GM21423 (cell line): ENCODE results near the gene RPTOR.

Experiments used
- ATAC-seq: cut with Tn5 transposase; IDR thresholded peaks from one replicate; pipeline ENCODE4 v1.9.1; 2021; ENCODE audit warnings: mild to moderate bottlenecking, moderate library complexity; ENCODE audit not compliant: unreplicated experiment

The RPTOR gene

DNA sequence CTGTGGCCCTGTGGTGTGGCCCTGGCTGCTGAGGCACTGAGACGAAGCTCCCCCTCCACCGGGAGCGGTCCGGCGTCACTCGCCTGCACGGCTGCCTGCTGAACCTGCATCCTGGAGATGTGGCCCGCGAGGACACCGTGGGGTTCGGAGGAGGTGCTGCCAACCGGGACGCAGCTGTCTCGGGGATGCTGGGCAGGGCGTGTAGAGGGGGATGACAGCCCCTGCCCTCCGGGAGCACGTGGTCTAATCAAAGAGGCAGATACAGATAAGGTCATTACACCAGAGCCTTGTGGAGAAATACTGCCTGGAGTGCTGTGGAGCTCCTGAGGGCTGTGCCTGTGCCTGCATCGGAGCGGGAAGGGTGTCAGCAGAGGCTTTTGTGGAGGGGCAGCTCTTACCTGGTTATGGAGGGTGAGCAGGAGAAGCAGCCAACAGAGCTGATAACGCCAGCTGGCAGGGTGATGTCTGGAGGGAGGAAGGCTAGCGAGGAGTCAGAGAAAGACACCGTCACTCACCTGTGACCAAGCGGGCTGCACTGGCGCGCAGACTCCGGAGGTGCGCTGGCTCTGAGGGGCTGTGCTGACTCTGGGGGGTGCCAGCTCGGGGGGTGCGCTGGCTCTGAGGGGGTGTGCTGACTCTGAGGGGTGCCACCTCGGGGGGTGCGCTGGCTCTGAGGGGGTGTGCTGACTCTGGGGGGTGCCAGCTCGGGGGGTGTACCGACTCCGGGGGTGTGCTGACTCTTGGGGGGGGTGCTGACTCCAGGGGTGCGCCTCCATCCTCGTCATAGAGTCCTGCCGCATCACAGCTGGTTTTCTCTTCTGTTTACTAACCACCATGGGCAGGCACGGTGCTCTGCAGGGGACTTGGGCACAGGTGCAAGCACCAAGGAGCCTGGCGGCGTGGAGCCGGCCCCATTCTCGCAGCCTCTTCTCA lies 342.3 kb downstream of the RPTOR start:
- no peak for ATAC-seq

DNA sequence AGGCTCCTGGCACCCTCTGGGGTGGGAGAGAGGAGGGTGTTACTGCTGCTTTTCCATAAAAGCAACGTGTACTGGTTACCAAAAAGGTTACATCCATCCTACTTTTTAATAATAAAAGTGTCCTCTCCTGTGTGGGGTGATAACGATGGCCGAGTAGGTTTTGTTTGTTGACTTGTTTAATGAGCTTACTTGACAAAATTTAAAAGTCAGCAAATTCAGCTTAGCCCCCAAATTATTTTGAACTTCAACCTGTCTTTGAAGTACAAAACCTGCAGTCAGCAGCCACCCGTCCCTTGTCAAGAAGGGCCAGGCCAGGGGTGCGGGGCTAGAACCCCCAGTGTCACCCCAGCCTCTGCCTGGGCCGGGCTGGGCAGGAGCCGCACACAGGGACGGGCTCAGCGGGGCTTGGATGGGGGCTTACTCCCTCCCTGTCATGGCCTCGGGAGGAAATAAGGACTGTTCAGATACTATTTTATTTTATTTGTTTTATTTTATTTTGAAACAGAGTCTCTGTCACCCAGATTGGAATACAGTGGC lies 343.1 kb downstream of the RPTOR start:
- ATAC-seq: no peak

DNA sequence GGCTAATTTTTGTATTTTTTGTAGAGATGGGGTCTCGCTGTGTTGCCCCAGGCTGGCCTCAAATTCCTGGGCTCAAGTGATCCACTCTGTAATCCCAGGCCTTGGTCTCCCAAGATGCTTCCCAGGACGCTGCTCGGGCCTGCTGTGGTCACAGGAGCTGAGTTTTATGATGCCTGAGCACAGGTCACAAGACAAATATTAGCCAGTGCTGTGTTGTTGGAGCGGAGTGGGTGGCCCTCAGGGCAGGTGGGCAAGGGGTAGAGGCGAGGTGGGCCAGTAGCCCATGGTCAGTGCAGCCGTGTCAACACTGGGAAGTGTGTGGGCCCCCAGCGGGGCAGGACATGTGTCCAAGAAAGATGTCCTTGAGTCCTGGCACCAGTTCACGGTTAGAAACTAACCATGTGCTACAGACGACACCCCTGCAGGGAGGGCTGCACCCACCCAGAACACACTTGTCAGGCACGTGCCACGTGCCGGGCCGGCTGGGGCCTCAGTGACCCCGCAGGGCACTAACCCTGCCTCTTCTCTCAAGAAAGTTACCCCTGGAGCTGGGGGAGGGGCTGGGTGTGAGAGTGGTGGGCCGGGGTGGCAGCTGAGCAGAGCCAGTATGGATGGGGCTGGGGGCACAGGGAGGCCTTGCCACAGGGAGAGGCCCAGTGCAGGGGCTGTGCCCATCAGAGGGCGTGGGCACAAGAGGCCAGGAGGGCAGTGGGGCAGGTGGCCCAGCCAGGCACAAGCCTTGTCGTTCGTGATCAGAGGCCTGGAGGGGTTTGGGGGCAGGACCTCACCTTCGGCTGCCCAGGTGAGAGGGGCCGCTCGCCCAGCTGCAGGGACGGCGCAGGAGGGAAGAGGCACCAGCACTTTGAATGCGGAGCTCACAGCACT lies 343.9 kb downstream of the RPTOR start:
- ATAC-seq: no peak

DNA sequence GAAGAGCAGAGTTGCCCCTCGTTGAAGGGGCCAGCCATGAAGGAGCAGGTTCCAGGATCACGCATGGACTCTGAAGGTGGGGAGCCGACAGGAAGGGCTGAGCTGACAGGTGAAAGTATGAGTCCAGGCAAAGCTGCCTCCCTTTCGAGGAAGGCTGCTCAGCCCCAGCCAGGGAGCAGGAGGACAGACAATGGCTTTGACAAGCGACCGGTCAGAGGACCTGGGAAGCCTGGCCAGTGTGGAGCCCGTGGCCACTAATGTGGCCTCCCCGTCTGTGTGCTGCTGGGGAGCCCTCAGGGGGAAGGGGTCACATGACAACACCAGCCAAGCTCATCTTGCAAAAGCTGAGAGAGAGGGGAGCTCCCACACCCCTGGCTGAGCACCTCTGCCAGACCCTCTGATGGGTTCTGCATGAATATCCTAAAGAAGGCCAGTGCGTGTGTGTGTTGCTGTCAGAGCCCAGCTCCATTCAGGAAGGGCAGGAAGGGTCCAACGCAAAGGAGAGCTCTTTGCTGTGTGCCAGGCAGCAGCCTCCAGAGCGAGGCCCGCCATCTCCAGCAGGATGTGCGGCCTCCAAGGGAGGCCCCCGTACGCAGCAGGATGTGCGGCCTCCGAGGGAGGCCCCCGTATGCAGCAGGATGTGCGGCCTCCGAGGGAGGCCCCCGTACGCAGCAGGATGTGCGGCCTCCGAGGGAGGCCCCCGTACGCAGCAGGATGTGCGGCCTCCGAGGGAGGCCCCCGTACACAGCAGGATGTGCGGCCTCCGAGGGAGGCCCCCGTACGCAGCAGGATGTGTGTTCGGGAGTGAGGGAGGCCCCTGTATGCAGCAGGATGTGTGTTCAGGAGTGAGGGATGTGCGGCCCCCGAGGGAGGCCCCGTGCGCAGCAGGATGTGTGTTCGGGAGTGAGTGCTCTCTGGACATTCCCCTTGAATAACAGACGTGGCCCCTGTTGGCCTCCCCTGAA lies 344.9 kb downstream of the RPTOR start:
- no peak for ATAC-seq

DNA sequence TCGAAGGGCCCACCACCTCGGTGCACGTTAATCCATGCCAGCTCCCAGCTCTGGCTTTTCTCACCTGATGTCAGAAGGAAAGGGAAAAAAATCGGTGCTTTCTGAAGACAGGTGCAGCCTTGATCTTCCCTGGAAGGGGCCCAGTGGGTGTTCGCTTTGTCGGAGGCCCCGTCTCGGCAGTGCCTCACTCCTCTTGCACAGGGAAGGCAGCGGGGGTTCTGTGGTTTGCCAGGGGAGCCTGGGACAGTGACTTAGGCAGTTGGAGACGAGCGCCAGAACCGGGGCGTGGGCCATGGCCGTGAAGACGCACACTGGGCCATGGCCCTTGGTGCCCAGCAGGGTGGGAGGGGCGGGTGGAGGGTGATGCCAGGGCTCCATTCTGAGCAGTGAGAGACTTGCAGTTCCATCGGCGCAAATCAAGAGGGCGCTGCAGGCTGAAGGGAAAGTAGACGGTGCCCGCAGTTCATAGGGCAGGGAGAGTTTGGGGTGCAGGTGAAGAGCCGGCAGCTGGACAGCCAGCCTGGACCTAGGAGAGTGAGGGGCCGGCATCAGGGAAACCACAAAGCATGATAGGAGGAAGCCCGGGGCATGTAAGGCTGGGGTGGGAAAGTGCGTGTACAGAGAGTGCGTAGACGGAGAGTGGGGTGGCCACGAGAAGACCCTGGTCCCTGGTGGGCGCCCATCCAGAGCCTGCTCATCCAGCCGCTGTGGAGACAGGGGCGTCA lies 345.7 kb downstream of the RPTOR start:
- no peak for ATAC-seq

DNA sequence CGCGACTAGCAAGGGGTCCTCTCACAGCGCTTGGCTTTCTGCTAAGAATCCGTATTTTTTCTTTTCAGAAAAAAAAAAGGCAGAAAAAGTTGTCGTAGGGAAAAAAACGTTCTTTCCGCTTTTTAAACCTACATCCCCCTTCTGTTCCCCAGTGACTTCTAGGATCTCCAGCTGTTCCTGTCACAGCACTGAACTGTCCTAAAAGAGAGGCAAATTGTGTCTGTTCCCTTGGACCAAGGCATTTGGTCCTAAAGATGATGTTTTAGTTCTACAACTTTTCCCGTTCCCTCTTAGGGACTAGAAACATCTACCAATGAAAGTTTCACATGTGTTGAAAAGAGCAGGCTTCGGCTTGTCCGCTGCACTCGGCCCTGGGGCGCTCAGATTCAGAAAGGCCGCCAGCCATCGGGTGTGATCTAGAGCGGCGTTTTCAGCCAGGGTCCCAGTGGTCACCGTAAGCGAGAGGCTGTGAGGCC lies 346.3 kb downstream of the RPTOR start:
- no peak for ATAC-seq

DNA sequence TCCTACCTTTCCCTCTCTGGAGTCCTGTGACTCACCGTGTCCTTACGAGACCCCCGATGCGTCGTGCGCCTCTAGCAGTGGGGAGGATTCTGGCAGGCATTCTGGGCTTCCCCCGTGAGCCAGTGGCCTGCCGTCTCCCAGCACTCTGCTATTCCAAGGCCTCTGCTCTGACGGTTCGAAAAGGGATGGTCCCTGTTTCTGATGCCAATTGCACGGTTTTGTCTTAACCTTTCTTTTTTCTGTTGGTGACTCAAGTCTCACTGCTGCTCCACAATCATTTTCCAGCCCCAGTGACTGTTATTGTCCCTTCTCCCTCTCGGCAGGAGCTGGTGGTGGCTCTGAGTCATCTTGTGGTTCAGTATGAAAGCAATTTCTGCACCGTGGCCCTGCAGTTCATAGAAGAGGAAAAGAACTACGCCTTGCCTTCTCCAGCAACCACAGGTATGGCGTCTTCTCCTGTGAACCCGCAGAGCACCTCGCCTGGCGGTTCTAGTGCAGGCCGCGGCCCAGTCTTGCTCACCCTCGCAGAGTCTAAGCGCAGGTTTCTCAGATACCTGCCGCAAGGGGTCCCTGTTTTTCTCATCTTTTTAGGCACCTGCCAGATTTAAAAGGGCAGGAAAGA lies 346.9 kb downstream of the RPTOR start:
- ATAC-seq: no peak

DNA sequence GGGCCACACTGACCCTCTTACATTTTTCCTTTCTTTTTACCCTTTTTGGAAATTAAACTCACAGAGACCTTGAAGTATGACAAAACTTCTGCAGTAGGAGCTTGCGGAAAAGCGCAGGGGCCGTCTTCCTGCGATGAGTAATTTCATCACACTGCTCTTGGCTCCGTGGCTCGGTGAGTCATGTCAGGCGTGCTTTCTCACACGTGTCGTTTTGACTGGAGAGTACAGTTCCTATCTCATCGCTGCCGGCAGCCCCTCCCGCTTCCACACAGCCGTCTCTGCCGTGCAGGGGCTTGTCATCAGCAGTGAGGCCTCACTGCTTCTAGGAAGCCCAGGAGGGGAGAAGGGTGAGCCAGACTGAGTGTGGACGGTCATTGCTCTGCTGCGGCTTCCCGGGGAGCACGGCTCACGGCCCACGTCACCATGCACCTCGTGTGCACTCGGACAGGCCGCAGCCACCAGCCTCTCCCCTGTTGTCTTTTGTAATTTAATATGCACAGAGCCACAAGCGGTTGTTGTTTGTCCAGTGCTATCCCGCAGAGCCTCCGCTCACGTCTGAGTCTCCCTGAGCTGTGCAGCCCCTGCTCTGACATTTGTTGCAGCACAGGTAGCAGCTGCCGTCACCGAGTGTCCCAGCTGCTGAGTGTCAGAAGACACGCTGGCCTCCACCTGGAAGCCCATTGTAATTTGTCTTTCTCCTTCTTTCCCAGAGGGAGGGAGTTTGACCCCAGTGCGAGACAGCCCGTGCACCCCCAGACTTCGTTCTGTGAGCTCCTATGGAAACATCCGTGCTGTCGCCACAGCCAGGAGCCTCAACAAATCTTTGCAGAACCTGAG lies 347.6 kb downstream of the RPTOR start:
- ATAC-seq: no peak

DNA sequence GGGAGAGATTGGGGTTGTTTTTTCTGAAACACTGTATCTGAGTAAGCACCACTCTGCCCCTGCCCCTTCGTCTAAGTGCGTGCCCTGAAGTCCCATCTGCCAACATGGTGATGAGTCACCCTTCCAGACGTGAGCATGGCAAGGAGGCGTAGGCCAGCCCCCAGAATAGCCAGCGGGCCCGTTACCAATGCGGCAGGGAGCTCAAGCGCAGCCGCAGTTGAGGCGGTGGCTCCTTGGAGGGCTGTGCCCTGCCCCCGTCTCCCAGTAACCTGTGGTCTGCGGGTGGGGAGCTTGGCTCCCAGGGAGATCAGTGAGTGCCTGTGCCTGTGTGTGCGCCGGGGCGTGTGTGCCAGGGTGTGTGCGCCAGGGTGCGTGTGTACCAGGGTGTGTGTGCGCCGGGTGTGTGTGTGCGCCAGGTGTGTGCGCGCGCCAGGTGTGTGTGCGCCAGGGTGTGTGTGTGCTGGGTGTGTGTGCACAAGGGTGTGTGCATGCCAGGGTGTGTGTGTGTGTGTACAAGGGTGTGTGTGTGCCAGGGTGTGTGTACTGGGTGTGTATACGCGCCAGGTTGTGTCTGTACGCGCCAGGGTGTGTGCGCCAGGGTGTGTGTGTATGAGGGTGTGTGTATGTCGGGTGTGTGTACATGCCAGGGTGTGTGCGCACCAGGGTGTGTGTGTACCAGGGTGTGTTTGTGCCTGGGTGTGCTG lies 348.4 kb downstream of the RPTOR start:
- no peak for ATAC-seq

DNA sequence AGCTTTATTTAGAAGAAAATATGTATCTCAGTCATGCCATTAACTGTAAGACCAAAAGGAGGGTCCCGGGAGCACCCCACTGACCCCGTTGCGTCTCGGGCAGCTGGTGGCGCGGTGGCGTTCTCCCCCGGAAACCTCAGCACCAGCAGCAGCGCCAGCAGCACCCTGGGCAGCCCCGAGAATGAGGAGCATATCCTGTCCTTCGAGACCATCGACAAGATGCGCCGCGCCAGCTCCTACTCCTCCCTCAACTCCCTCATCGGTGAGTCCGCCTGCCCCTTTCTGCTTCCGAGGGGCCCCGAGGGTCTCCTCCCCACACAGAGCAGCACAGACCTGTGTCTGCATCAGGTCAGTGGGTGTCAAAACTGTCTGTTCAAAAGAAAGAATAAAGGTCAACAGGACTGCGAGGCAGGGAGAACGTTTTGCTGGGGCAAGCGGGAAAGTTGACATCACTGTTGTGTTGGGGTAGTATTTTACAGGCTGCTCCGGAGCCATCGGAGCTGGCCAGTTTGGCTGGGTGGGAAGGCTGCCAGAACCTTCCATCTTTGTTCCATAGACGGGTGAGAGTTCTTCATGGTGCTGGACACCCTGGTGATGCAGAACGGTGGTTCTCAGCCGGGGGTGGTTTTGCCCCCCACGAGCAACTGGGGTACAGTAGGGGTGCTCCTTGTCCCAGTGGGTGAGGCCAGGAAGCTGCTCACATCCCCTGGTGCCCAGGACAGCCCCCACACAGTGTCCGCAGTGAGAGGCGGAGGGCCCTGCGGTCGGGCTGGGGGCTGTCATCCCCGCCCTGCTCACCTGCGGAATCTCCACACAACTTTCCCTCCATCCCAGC lies 349.2 kb downstream of the RPTOR start:
- no peak for ATAC-seq

DNA sequence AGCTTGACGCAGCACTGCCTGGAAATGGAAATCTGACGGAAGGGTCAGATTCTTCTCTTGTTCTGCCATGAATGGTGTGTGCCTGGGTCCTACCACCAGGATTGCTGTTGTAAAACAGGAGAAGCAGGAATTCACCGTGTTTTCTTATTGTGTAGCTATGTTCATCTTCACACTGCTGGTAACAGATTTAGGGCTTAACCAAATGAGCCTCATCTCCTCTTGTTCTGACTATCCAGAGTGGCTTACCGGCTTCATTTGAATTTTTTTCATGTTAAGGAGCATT lies 349.7 kb downstream of the RPTOR start:
- no peak for ATAC-seq

DNA sequence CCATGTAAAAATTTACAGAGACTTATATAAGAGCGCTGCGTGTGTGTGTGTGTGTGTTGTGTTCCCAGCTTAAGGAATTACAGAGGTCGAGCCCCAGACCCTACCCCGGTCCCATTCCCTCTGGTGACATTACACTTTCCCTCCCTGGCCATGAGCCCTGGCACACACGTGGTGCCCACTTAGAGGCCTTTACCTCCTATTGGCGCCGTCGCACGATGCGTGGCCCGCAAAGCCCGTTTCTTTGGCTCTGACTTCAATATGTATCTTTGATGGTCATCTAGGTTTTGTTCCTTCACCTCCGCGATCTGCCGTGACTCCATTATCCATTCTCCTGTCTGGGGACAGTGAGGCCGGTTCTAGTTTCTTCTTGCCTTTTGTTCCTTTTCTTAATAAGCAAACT lies 350.1 kb downstream of the RPTOR start:
- ATAC-seq: no peak

DNA sequence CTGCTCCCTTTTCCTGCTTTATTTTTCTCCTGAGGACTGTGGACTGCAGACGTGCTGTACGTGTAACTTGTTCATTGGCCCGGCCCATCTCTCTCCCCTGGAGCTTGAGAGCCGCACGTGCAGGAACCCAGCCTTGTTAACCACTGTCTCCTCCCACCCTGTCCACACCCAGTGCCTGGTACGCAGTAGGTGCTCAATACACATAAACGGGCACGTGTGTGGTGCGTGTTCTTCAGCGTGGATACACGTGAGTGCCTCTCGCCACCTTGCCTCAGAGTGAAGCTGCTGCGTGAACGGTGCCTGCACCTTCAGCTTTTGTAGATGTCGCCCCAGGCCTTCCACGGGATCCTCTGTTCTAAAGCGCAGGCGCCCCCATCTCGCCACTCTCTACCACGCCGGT lies 350.7 kb downstream of the RPTOR start:
- no peak for ATAC-seq

DNA sequence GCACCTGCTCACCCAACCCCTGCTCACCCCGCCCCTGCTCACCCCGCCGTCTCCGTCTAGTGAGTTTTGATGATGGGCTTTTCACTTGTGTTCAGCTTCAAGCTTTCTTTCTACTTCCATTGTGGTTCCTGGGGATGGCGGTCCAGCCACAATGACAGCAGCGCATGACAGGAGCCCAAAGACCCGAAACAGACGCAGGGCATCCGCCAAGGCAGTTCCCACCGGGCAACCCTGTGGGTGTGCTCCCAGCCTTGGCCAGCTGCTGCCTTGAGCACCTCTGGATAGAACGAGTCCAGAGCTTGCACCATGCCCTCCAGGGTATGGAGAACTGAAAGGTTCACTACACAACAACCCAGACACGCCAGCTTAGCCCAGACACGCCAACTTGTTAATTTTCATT lies 354.1 kb downstream of the RPTOR start:
- no peak for ATAC-seq

DNA sequence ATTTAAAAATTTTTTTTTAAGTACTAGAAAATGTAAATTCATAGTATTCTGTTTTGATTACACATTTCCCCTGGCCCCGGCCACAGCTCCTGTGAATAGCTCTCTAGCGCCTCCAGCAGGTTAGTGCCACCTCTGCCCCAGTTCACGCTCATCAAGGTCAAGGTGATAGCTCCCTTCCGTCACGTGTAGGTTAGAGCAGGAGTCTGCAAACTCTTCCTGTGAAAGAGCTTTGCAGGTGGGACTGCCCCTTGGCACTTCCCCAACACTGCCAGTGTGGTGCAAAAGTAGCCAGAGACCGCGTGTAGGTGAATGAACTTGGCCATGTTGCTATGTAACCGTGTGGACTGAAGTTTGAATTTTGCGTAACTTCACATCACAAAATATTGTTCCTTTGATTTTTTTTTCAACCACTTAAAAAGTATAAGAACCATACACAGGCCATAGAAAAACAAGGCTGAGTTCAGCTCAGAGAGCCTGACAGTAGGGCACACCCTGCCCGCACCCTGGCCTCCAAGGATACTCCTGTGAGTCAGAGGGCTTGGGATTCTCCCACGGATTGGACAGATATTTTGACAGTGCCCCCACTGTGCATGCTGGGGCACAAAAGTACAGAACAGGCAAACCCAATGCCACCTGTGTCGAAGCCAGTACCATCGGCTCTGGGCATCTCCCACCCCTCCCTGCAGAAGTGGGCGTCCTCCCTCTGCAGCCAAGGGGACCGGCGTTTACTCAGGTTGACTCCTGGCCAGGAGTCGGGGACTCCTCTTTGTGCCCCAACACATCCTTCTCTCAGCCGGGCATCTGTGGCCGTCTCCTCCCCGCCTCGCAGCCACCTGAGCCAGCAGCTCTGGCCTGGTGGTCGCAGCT lies 355.0 kb downstream of the RPTOR start:
- no peak for ATAC-seq

DNA sequence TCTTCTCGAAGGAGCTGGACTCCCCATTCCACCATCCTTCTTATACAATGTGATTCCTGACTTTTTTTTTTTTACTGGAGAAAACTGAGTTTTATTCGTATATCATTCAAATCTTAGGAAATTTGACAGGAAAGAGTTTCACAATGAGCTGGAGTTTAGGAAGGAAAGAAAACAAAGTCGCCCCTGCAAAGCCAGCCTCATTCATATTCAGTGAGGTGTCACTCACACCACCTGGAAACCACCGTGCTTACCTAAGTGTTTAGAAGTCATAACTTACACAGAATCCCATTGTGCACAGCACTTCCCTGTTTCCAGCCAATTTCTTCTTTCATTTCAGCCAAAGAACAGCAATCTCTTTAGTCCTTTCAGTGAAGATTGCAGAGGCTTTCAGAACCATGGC lies 356.7 kb downstream of the RPTOR start:
- ATAC-seq: no peak
